ENCODE measurements around the gene ZBTB43. TPM values are rescaled to one million over a fixed set of nuclear protein-coding genes. Genes with fewer than 3 reads are reported as not detected.
"Not testable (repeated sequence)": the region's sequence is repeated elsewhere in the genome, so short reads cannot be mapped to it uniquely, and the experiment has no call there.

ZBTB43 gene
- total RNA-seq, 6 experiments from 2014 or later, result 9.2 to 15.9 (median 13.6) TPM

DNA sequence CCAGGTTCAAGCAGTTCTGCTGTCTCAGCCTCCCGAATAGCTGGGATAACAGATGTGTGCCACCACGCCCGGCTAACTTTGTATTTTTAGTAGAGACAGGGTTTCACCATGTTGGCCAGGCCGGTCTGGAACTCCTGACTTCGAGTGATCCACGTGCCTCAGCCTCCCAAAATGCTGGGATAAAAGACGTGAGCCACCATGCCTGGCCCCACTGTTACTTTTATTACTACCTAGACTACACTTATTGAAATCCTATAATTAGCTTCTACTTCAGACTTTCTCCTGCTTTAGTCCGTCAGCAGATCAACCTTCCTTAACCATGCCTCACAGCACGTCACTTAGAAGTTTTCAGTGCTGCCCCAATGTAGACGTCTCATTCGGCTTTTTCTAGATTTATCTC lies 8.2 kb downstream of the ZBTB43 start:
- Mint-ChIP-seq H3K9me3 (peaks cover 4% of the 10 kb centered on the region; the same call in 1 of the 2 replicates), H3K27me3 (ENCODE audit: insufficient read depth) (no peaks in the 10 kb centered on the region), H3K27ac (no peak overlapping the region), H3K36me3 (ENCODE audit: low read depth) (peaks cover 47% of the 10 kb centered on the region), H3K4me1 (ENCODE audit: low read depth) (peaks cover 2% of the 10 kb centered on the region; the same call in 1 of the 2 replicates), H3K4me3 (no peak overlapping the region)
- DNase-seq, result no peak
- TF ChIP-seq, protein P1, sequence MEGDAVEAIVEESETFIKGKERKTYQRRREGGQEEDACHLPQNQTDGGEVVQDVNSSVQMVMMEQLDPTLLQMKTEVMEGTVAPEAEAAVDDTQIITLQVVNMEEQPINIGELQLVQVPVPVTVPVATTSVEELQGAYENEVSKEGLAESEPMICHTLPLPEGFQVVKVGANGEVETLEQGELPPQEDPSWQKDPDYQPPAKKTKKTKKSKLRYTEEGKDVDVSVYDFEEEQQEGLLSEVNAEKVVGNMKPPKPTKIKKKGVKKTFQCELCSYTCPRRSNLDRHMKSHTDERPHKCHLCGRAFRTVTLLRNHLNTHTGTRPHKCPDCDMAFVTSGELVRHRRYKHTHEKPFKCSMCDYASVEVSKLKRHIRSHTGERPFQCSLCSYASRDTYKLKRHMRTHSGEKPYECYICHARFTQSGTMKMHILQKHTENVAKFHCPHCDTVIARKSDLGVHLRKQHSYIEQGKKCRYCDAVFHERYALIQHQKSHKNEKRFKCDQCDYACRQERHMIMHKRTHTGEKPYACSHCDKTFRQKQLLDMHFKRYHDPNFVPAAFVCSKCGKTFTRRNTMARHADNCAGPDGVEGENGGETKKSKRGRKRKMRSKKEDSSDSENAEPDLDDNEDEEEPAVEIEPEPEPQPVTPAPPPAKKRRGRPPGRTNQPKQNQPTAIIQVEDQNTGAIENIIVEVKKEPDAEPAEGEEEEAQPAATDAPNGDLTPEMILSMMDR (IDR thresholded peaks at IDR 0.05), result no peak

DNA sequence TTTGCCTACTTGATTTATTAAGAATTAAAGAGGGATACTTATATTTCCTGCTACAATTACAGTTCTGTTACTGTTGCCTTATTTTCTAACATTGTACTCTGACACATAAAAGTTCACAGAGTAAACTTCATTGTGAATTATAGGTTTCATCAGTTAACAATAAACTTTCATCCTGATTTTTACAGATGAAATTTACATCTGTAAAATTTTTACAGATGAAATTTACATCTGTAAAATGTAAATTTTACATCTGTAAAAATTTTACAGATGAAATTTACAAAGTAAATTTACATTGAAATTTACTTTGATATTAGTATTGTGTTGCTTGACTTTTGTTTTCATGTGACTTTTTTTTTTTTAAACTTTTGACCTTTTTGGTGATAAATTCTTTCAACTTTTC lies 9.3 kb downstream of the ZBTB43 start:
- Mint-ChIP-seq H3K36me3 (ENCODE audit: low read depth) (peaks cover 56% of the 10 kb centered on the region), H3K9me3 (peaks cover 4% of the 10 kb centered on the region; the same call in 1 of the 2 replicates), H3K4me1 (ENCODE audit: low read depth) (no peaks in the 10 kb centered on the region; the same call in 1 of the 2 replicates), H3K4me3 (no peak overlapping the region), H3K27me3 (ENCODE audit: insufficient read depth) (no peaks in the 10 kb centered on the region), H3K27ac (no peak overlapping the region)
- TF ChIP-seq, protein P1 (IDR thresholded peaks at IDR 0.05), result no peak
- DNase-seq, result no peak

DNA sequence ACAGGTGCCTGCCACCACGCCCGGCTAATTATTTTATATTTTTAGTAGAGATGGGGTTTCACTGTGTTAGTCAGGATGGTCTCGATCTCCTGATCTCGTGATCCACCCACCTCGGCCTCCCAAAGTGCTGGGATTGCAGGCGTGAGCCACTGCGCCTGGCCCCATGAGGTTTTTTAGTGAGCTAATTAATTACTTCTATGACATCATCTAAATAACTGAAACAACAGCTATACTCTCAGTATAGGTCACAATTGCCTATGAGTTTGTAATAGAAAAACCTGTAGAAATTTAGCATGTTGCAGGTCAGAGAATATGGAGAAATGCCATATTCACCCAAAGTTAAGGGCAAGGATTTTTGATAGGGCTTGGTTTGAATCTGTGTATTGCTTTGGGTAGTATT lies 12.8 kb downstream of the ZBTB43 start:
- H3K27me3 Mint-ChIP-seq (ENCODE audit: insufficient read depth); H3K4me3 Mint-ChIP-seq; H3K4me1 Mint-ChIP-seq (ENCODE audit: low read depth); H3K27ac Mint-ChIP-seq; DNase-seq: not testable (repeated sequence)
- H3K9me3 Mint-ChIP-seq, result peaks cover 12% of the 10 kb centered on the region
- peaks cover 64% of the 10 kb centered on the region for H3K36me3 Mint-ChIP-seq (ENCODE audit: low read depth)

DNA sequence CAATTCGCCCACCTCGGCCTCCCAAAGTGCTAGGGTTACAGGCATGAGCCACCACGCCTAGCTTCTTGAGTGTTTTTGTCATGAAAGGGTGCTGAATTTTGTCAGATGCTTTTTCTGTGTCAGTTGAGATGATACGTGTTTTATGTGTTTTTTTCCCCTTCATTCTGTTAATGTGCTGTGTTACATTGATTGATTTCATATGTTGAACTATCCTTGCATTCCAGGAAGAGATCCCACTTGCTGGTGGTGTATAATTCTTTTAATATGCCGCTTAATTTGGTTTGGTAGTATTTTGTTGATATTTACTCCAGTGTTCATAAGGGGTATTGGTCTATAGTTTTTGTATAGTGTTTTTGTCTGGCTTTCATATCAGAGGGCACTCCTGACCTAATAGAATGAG lies 13.6 kb downstream of the ZBTB43 start:
- Mint-ChIP-seq H3K27ac (no peak overlapping the region), H3K27me3 (ENCODE audit: insufficient read depth) (no peaks in the 10 kb centered on the region; the same call in 1 of the 2 replicates), H3K4me3 (no peak overlapping the region), H3K4me1 (ENCODE audit: low read depth) (no peaks in the 10 kb centered on the region; the same call in 1 of the 2 replicates), H3K36me3 (ENCODE audit: low read depth) (peaks cover 61% of the 10 kb centered on the region), H3K9me3 (peaks cover 12% of the 10 kb centered on the region)
- TF ChIP-seq, protein P1 (IDR thresholded peaks at IDR 0.05), result no peak
- no peak for DNase-seq

DNA sequence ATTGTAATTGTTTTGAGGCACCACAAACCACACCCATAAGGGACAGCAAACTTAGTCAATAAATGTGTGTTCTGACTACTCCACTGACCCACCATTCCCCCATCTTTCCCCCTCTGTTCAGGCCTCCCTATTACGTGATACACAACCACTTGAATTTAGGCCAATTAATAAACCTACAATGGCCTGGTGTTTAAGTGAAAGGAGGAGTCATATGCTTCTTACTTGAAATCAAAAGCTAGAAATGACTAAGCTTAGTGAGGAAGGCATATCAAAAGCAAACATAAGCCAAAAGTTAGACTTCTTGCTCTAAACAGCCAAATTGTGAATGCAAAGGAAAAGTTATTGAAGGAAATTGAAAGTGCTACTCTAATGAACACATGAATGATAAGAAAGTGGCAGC lies 14.6 kb downstream of the ZBTB43 start:
- Mint-ChIP-seq H3K9me3 (peaks cover 12% of the 10 kb centered on the region), H3K27ac (no peak overlapping the region), H3K27me3 (ENCODE audit: insufficient read depth) (no peaks in the 10 kb centered on the region; the same call in 1 of the 2 replicates), H3K4me3 (no peak overlapping the region), H3K4me1 (ENCODE audit: low read depth) (no peaks in the 10 kb centered on the region; the same call in 1 of the 2 replicates), H3K36me3 (ENCODE audit: low read depth) (peaks cover 57% of the 10 kb centered on the region)
- DNase-seq, result no peak
- TF ChIP-seq, protein P1 (IDR thresholded peaks at IDR 0.05), result no peak

DNA sequence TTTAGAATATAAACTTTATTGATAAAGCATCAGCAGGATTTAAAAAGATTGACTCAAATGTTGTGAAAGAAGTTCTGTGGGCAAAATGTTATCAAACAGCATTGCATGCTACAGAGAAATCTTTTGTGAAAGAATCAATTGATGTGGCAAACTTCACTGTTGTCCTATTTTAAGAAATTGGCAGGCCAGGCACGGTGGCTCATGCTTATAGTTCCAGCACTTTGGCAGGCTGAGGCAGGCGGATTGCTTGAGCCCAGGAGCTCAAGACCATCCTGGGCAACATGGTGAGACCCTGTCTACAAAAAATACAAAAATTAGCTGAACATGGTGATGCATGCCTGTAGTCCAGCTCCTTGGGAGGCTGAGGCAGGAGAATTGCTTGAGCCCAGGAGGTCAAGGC lies 17.4 kb downstream of the ZBTB43 start:
- Mint-ChIP-seq H3K9me3 (peaks cover 8% of the 10 kb centered on the region), H3K27ac (no peak overlapping the region), H3K27me3 (ENCODE audit: insufficient read depth) (no peaks in the 10 kb centered on the region; the same call in 1 of the 2 replicates), H3K36me3 (ENCODE audit: low read depth) (peaks cover 40% of the 10 kb centered on the region), H3K4me1 (ENCODE audit: low read depth) (no peaks in the 10 kb centered on the region), H3K4me3 (no peak overlapping the region)
- TF ChIP-seq, protein P1 (IDR thresholded peaks at IDR 0.05), result no peak
- DNase-seq, result no peak

Measured in HFFc6 (cell line).